Pancreas (tissue), 10 donors: ENCODE measurements around the gene NDUFAF8. TPM values are rescaled to one million over a fixed set of nuclear protein-coding genes. Genes with fewer than 3 reads are reported as not detected.

Experiments
- ATAC-seq, 4 donors: fragments of 200-7000 bp; cut with Tn5 transposase; one replicate each; pipeline versions ENCODE4 v1.8.0 to v1.9.1; 2020; ENCODE audit warnings: mild to moderate bottlenecking in 4 of 4, moderate library complexity in 4 of 4
- DNase-seq, 6 donors: peaks; one replicate each; pipeline ENCODE4 v3.0.0-alpha.2; 2020
- FAIRE-seq: peaks from 2 replicates; lab custom pipeline; 2012; peaks lifted over from hg19 to GRCh38; lab: Jason Lieb, UNC
- H3K27ac ChIP-seq, 4 donors: fragments of 200-600 bp; sonication (generic); 1 replicate in 3 of 4; 2 replicates in 1 of 4; pipeline versions ENCODE4 v1.5.0 to v1.8.0; 2020
- H3K27me3 ChIP-seq, 4 donors: fragments of 200-600 bp; one replicate each; pipeline ENCODE4 v1.8.0; 2021
- H3K36me3 ChIP-seq, 3 donors: fragments of 200-600 bp; sonication (generic) in 1 of 3; one replicate each; pipeline versions ENCODE4 v1.5.0 to v1.8.0; 2020 to 2021
- H3K4me1 ChIP-seq, 3 donors: fragments of 200-600 bp; one replicate each; pipeline ENCODE4 v1.8.0; 2021
- H3K4me3 ChIP-seq, 4 donors: fragments of 200-600 bp; sonication (generic) in 2 of 4; one replicate each; pipeline versions ENCODE4 v1.5.0 to v1.8.0; 2020 to 2021
- H3K9me3 ChIP-seq, 4 donors: fragments of 200-600 bp; one replicate each; pipeline ENCODE4 v1.8.0; 2021
- CTCF ChIP-seq, 4 donors: fragments of 200-600 bp; sonication (generic) in 3 of 4; IDR thresholded peaks; one replicate each; pipeline versions ENCODE4 v1.5.0 to v1.8.0; 2021; ENCODE audit warnings: antibody characterized with exemption in 4 of 4
- WGBS, 2 donors: extraction: QIAGEN DNeasy Blood & Tissue Kit; methylation state at CpG; one replicate each; pipeline ENCODE4 v1.1.7; 2013; 5-methylcytosine and 5-hydroxymethylcytosine counted together
- intact Hi-C, 3 donors: fragments of 100-400 bp; cut with DNase I; formaldehyde crosslinking; loops; one replicate each; pipeline versions ENCODE4 v1.11.1 to v1.14.2; 2022
- polyA plus RNA-seq, 2 donors: library from polyadenylated mRNA; stranded (reverse); fragments of 200-250 nt; gene quantifications; one replicate each; pipeline ENCODE4 v1.2.3, GENCODE V29; 2013
- total RNA-seq, 6 donors: library from RNA; stranded (reverse); fragmentation: NEBNext Ultra II Directional in 4 of 6; extraction: Animal tissue kit (Norgen Biotek cat#: 25700) in 4 of 6; gene quantifications; one replicate each; pipeline versions ENCODE4 v1.2.1 to v1.2.4, GENCODE V29; 2021 to 2023
- donor health status: healthy with polysubstance abuse.
- donor health status: DM: no; HTN: no; CAD: no; lungs with moderate emphysema.
- donor health status: DM: no; HTN: no; CAD: no.
- donor health status: control.
- donor health status: control.
- donor health status: Bipolar disorder and iron deficiency.
- donor health status: DM: yes; HTN: yes; CAD: no.
- donor health status: DM: no; HTN: no; CAD: no.
- donor health status: DM: no; HTN: no; CAD: no.
- donor health status: DM: yes; HTN: yes; CAD: no.

The NDUFAF8 gene
- total and polyA plus RNA-seq, 8 donors: 17.5 to 34.1 (median 21.9) TPM

DNA sequence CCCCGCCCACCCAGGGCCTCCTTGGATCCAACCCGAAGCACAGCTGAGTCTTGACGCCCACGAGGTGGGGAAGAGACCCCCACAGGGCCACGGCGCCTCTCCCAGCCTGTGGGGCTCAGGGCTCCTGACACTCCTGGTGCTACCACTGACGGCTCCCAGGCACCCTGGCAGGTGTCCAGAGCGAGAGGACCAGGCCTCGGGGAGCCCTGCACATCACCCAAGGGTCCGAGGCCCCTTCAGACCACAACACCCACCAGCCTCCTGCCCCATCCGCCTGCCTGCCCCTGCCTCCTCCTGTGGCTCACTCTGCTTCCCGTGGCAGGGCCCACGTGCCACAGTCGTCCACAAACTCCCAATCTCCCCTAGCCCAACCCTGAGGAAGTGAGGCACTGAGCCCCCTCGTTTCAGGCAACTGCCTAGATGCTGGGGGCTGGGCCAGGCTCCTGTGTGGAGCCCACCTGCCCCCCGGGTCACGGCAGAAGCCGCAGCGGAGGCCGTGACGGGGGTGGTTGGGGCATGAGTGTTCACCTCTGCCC lies 44.8 kb upstream of the NDUFAF8 start:
- TF ChIP-seq CTCF (IDR thresholded peaks at IDR 0.05): no peak
- Histone ChIP-seq H3K9me3 (no peaks in the 10 kb centered on the region), H3K27me3 (no peaks in the 10 kb centered on the region), H3K4me3 (no peak overlapping the region), H3K36me3 (no peaks in the 10 kb centered on the region), H3K27ac (no peak overlapping the region), H3K4me1 (no peaks in the 10 kb centered on the region)
- FAIRE-seq (no peak), ATAC-seq (no peak), DNase-seq (peak in 1 of 6 donors; percentile 37)
- 91 to 95% methylated on average over 21 of the region's 21 CpGs for WGBS, 2 donors
- intact Hi-C loops: loop anchor here in 1 of 3 donors (5.0 kb wide), 1 partner anchor 52 kb away; no protein-coding TSS in a partner anchor

- H3K4me1 ChIP-seq: no peaks in the 10 kb centered on the region
- FAIRE-seq: no peak
- no peaks in the 10 kb centered on the region for H3K27me3 ChIP-seq
- peak in 2 of 6 donors; percentile 24 to 72 for DNase-seq
- H3K4me3 ChIP-seq: no peak overlapping the region
- H3K9me3 ChIP-seq: no peaks in the 10 kb centered on the region
- TF ChIP-seq CTCF (IDR thresholded peaks at IDR 0.05): no peak
- intact Hi-C loops: loop anchor here in 1 of 3 donors (5.0 kb wide), 1 partner anchor 53 kb away; no protein-coding TSS in a partner anchor
- ATAC-seq: no peak
- no peaks in the 10 kb centered on the region for H3K36me3 ChIP-seq
- H3K27ac ChIP-seq: no peak overlapping the region
- WGBS, 2 donors: 95% methylated on average over 35 to 37 of the region's 37 CpGs
Measured at GRCh38 chr17:81194941-81195901, 43.9 kb upstream of the NDUFAF8 start.

DNA sequence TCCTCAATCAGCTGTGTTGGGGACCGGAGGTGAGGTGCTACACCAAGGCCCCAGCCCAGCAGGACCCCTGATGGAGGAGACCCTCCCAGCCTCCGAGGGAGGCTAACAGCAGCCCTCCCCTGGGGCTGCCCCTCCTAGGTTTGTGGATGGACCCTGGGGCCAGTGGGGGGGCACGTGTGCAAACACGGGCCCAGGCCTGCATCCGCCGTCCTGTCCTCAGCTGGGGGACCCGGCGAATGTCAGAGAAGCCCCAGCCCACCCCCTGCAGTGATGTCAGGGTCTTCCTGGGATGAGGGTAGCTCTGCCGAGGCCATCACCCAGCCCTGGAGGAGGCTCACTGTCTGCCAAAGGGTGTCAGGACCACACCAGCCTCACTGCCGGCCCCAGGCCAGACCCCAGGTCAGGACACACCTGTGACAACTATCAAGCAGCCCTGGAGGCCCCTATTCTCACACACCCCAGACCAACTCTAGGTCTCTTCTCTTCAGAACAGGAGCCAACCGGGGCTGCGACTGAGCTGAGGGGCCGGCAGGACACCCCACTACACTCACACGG lies 43.1 kb upstream of the NDUFAF8 start:
- intact Hi-C loops: no loop called here
- no peak overlapping the region for H3K27ac ChIP-seq
- 90 to 94% methylated on average over 13 to 14 of the region's 14 CpGs for WGBS, 2 donors

More for the DNA sequence above, 43.1 kb upstream of the NDUFAF8 start:
- no peak overlapping the region for H3K4me3 ChIP-seq
- H3K9me3 ChIP-seq: no peaks in the 10 kb centered on the region
- ATAC-seq (no peak), DNase-seq (peak in 2 of 6 donors; percentile 20 to 60), FAIRE-seq (no peak)
- no peak for TF ChIP-seq CTCF (IDR thresholded peaks at IDR 0.05)
- no peaks in the 10 kb centered on the region for H3K4me1 ChIP-seq
- H3K27me3 ChIP-seq: no peaks in the 10 kb centered on the region
- H3K36me3 ChIP-seq: no peaks in the 10 kb centered on the region
